Dermis blood vessel endothelial cell (primary cell): Measurements from ENCODE around the gene DENND6B. TPM values are rescaled to one million over a fixed set of nuclear protein-coding genes. Genes with fewer than 3 reads are reported as not detected.

Source experiments
- DNase-seq: peaks from one replicate; pipeline ENCODE4 v3.0.0; 2010
- total RNA-seq: library from RNA; depleted of rRNA; stranded (reverse); fragments of >200 nt; gene quantifications from 2 replicates; pipeline ENCODE4 v1.2.3, GENCODE V29; 2014

DENND6B gene
- total RNA-seq, 1 donor from 2014 or later = 3.6 TPM

- DNase-seq = no peak
Measured at GRCh38 chr22:50269573-50269969, 57.2 kb downstream of the DENND6B start.

GRCh38 chr22:50268655-50269113 lies 58.1 kb downstream of the DENND6B start:
- DNase-seq = peak; percentile 34

GRCh38 chr22:50267591-50268390 lies 59.0 kb downstream of the DENND6B start:
- DNase-seq = peak; percentile 43

- no peak for DNase-seq
Measured at GRCh38 chr22:50266994-50267393, 59.8 kb downstream of the DENND6B start.

GRCh38 chr22:50264946-50265669 lies 61.7 kb downstream of the DENND6B start:
- DNase-seq = no peak

GRCh38 chr22:50264104-50264745 lies 62.6 kb downstream of the DENND6B start:
- no peak for DNase-seq

- no peak for DNase-seq
Measured at GRCh38 chr22:50262973-50263617, 63.7 kb downstream of the DENND6B start.

- no peak for DNase-seq
Measured at GRCh38 chr22:50262460-50262911, 64.3 kb downstream of the DENND6B start.

GRCh38 chr22:50261615-50262459 lies 65.0 kb downstream of the DENND6B start, which contains the start of gene MAPK12:
MAPK12 (minus strand) TSS chr22:50261683; CDS start chr22:50261509, 174 bp downstream.
- DNase-seq = peak; percentile 68

- DNase-seq = peak; percentile 76
Measured at GRCh38 chr22:50260801-50261614, 65.8 kb downstream of the DENND6B start.

GRCh38 chr22:50260434-50260800 lies 66.4 kb downstream of the DENND6B start:
- no peak for DNase-seq

- no peak for DNase-seq
Measured at GRCh38 chr22:50259302-50259701, 67.5 kb downstream of the DENND6B start.

Other genes with a start within 250 kb of the DENND6B start
- not detected in 2 replicates for gene MLC1, start 241.6 kb downstream of the DENND6B start, total RNA-seq
- gene MOV10L1, start 237.0 kb downstream of the DENND6B start, total RNA-seq = 19.4 and 35.1 TPM in 2 replicates
- 0.34 and 0.60 TPM in 2 replicates for gene PANX2, start 156.3 kb downstream of the DENND6B start, total RNA-seq
- gene TRABD, start 141.1 kb downstream of the DENND6B start, total RNA-seq = 25.2 and 39.4 TPM in 2 replicates
- 32.8 and 47.0 TPM in 2 replicates for gene SELENOO, start 126.0 kb downstream of the DENND6B start, total RNA-seq
- gene TUBGCP6, start 82.0 kb downstream of the DENND6B start, total RNA-seq = 28.5 and 38.1 TPM in 2 replicates
- gene HDAC10, start 75.7 kb downstream of the DENND6B start, total RNA-seq = 35.2 and 39.5 TPM in 2 replicates
- 73.4 and 118 TPM in 2 replicates for gene MAPK12, start 65.3 kb downstream of the DENND6B start, total RNA-seq
- 21.4 and 41.7 TPM in 2 replicates for gene MAPK11, start 56.6 kb downstream of the DENND6B start, total RNA-seq
- gene PLXNB2, start 19.4 kb downstream of the DENND6B start, total RNA-seq = 96.1 and 135 TPM in 2 replicates
- 67.0 and 82.9 TPM in 2 replicates for gene PPP6R2, start 16.3 kb upstream of the DENND6B start, total RNA-seq
- gene SBF1, start 148.0 kb upstream of the DENND6B start, total RNA-seq = 50.0 and 62.1 TPM in 2 replicates
- 0.34 and 0.60 TPM in 2 replicates for gene ADM2, start 154.5 kb upstream of the DENND6B start, total RNA-seq
- gene MIOX, start 159.8 kb upstream of the DENND6B start, total RNA-seq = not detected in 2 replicates
- 43.7 and 50.9 TPM in 2 replicates for gene LMF2, start 180.7 kb upstream of the DENND6B start, total RNA-seq
- 30.1 and 37.1 TPM in 2 replicates for gene NCAPH2, start 181.2 kb upstream of the DENND6B start, total RNA-seq
- 2.3 and 5.6 TPM in 2 replicates for gene SCO2, start 198.6 kb upstream of the DENND6B start, total RNA-seq
- 28.9 and 53.1 TPM in 2 replicates for gene TYMP, start 203.0 kb upstream of the DENND6B start, total RNA-seq
- gene KLHDC7B, start 218.9 kb upstream of the DENND6B start, total RNA-seq = not detected in 2 replicates
- not detected in 2 replicates for gene SYCE3, start 235.9 kb upstream of the DENND6B start, total RNA-seq